ENCODE measurements around the gene ZMPSTE24. TPM values are rescaled to one million over a fixed set of nuclear protein-coding genes. Genes with fewer than 3 reads are reported as not detected.

ZMPSTE24 gene
- total RNA-seq, 1 experiment from 2014 or later = 65.4 TPM

DNA sequence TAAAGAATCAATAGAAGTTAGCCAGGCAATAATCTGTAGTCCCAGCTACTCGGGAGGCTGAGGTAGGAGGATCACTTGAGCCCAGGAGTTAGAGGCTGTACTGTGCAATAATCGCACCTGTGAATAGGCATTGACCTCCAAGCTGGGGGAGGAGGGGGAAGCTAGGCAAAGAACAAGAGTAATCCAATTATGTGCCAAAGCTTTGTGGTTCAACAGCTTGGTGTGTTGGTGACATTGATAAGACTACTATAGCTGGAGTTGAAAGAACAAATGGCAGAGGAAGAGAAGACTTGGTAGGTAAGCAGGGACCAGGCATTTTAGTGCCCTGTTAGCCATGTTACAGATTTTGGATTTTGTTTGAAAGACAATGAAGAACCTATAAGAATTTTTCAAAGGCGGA lies 12.3 kb upstream of the ZMPSTE24 start:
- ChIA-PET POLR2A (no interaction called here), CTCF (no interaction called here)
- H3K27ac ChIP-seq (ENCODE audit: low read length) = no peak overlapping the region
- ATAC-seq (no peak), DNase-seq (ENCODE audit: low read depth, low spot score) (no peak)
- H3K27me3 ChIP-seq (ENCODE audit: control insufficient read depth, insufficient read depth, low read length) = no peaks in the 10 kb centered on the region
- intact Hi-C loops (cut with micrococcal nuclease; ENCODE audit: unreplicated experiment) (no loop called here), in situ Hi-C loops (cut with HindIII; ENCODE audit: low pct_unique_long_range_greater_than_20kb, low sequenced_read_pairs) (no loop called here)
- no TSS peak for BruUV-seq (replicated peaks)
- TF ChIP-seq, protein P1, sequence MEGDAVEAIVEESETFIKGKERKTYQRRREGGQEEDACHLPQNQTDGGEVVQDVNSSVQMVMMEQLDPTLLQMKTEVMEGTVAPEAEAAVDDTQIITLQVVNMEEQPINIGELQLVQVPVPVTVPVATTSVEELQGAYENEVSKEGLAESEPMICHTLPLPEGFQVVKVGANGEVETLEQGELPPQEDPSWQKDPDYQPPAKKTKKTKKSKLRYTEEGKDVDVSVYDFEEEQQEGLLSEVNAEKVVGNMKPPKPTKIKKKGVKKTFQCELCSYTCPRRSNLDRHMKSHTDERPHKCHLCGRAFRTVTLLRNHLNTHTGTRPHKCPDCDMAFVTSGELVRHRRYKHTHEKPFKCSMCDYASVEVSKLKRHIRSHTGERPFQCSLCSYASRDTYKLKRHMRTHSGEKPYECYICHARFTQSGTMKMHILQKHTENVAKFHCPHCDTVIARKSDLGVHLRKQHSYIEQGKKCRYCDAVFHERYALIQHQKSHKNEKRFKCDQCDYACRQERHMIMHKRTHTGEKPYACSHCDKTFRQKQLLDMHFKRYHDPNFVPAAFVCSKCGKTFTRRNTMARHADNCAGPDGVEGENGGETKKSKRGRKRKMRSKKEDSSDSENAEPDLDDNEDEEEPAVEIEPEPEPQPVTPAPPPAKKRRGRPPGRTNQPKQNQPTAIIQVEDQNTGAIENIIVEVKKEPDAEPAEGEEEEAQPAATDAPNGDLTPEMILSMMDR (IDR thresholded peaks at IDR 0.05) = no peak
- TF ChIP-seq POLR2AphosphoS5 (IDR thresholded peaks at IDR 0.05; ENCODE audit: low read depth, low read length) (no peak), TCF7L2 (IDR thresholded peaks at IDR 0.05; ENCODE audit: low read depth, low read length) (no peak), SIN3A (IDR thresholded peaks at IDR 0.05; ENCODE audit: borderline replicate concordance, insufficient read depth, low read depth, low read length) (no peak)
- TF ChIP-seq, protein P2, sequence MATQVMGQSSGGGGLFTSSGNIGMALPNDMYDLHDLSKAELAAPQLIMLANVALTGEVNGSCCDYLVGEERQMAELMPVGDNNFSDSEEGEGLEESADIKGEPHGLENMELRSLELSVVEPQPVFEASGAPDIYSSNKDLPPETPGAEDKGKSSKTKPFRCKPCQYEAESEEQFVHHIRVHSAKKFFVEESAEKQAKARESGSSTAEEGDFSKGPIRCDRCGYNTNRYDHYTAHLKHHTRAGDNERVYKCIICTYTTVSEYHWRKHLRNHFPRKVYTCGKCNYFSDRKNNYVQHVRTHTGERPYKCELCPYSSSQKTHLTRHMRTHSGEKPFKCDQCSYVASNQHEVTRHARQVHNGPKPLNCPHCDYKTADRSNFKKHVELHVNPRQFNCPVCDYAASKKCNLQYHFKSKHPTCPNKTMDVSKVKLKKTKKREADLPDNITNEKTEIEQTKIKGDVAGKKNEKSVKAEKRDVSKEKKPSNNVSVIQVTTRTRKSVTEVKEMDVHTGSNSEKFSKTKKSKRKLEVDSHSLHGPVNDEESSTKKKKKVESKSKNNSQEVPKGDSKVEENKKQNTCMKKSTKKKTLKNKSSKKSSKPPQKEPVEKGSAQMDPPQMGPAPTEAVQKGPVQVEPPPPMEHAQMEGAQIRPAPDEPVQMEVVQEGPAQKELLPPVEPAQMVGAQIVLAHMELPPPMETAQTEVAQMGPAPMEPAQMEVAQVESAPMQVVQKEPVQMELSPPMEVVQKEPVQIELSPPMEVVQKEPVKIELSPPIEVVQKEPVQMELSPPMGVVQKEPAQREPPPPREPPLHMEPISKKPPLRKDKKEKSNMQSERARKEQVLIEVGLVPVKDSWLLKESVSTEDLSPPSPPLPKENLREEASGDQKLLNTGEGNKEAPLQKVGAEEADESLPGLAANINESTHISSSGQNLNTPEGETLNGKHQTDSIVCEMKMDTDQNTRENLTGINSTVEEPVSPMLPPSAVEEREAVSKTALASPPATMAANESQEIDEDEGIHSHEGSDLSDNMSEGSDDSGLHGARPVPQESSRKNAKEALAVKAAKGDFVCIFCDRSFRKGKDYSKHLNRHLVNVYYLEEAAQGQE (IDR thresholded peaks at IDR 0.05; ENCODE audit: insufficient read depth in 1 of 2, low read depth in 2 of 2, low read length in 1 of 2) = no peak
- H3K9me3 ChIP-seq (ENCODE audit: control insufficient read depth, insufficient read depth, low read depth, low read length) = no peaks in the 10 kb centered on the region
- no peaks in the 10 kb centered on the region for H3K36me3 ChIP-seq (ENCODE audit: control insufficient read depth, insufficient read depth, low read length)
- H3K4me3 ChIP-seq (ENCODE audit: low read depth in 2 of 2, low read length in 2 of 2) = no peak overlapping the region
- no peaks in the 10 kb centered on the region for H3K4me1 ChIP-seq (ENCODE audit: control insufficient read depth, insufficient read depth, low read length)

DNA sequence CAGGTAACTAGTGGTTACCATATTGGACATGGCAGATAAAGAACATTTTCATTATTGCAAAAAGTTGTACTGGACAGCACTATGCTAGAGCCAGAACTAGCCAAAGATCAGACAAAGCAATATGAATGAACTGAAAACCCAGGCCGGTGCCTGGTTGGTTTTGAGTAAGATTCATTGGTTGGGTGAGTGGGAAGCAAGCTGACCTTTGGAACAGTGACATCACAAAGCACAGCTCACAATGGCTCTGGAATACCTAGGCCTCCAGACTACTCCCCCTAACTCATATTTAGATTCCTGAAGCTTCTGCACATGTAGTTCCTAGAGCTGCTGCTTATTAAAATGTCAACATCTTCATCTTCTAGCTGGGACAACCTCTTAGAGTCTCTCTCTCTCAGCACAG lies 10.4 kb upstream of the ZMPSTE24 start, which contains the start of gene TMCO2:
Gene TMCO2, plus strand, starts transcription at position 283 of the 400 bp plus-strand sequence. Its CDS starts 57 bp downstream, at position 340.
- H3K9me3 ChIP-seq (ENCODE audit: control insufficient read depth, insufficient read depth, low read depth, low read length) = no peaks in the 10 kb centered on the region
- H3K27ac ChIP-seq (ENCODE audit: low read length) = no peak within 1 kb of the TSS
- TF ChIP-seq, protein P1 (IDR thresholded peaks at IDR 0.05) = no peak
- no peak for TF ChIP-seq TCF7L2 (IDR thresholded peaks at IDR 0.05; ENCODE audit: low read depth, low read length)
- TF ChIP-seq, protein P2 (IDR thresholded peaks at IDR 0.05; ENCODE audit: insufficient read depth in 1 of 2, low read depth in 2 of 2, low read length in 1 of 2) = no peak
- TF ChIP-seq POLR2AphosphoS5 (IDR thresholded peaks at IDR 0.05; ENCODE audit: low read depth, low read length) = no peak
- no peak for TF ChIP-seq SIN3A (IDR thresholded peaks at IDR 0.05; ENCODE audit: borderline replicate concordance, insufficient read depth, low read depth, low read length)
- BruUV-seq (replicated peaks) = no TSS peak
- ATAC-seq = no peak
- intact Hi-C loops (cut with micrococcal nuclease; ENCODE audit: unreplicated experiment) (no loop called here), in situ Hi-C loops (cut with HindIII; ENCODE audit: low pct_unique_long_range_greater_than_20kb, low sequenced_read_pairs) (no loop called here)
- H3K4me1 ChIP-seq (ENCODE audit: control insufficient read depth, insufficient read depth, low read length) = no peaks in the 10 kb centered on the region
- ChIA-PET POLR2A (no interaction called here), CTCF (no interaction called here)
- H3K27me3 ChIP-seq (ENCODE audit: control insufficient read depth, insufficient read depth, low read length) = no peaks in the 10 kb centered on the region
- H3K4me3 ChIP-seq (ENCODE audit: low read depth in 2 of 2, low read length in 2 of 2) = no peak within 1 kb of the TSS
- H3K36me3 ChIP-seq (ENCODE audit: control insufficient read depth, insufficient read depth, low read length) = no peaks in the 10 kb centered on the region
- no peak for DNase-seq (ENCODE audit: low read depth, low spot score)
